SU-DHL-6 (cell line): ENCODE data around the gene CDC16.

Experiments used
- H2AFZ ChIP-seq: fragments of 200-600 bp; sonication (generic); 2 replicates; pipeline ENCODE4 v1.6.1; 2014; ENCODE audit warnings: low read depth, mild to moderate bottlenecking, moderate library complexity, mixed read lengths, antibody characterized with exemption, low read length; ENCODE audit not compliant: severe bottlenecking
- H3F3A ChIP-seq: fragments of 200-600 bp; shearing (Covaris generic); 2 replicates; pipeline ENCODE4 v1.6.0; 2016; ENCODE audit warnings: antibody characterized with exemption, mild to moderate bottlenecking; ENCODE audit not compliant: insufficient read depth
- H3K27ac ChIP-seq: fragments of 200-600 bp; sonication (generic); 2 replicates; pipeline ENCODE4 v1.5.1; 2016; ENCODE audit warnings: low read depth, mild to moderate bottlenecking, low read length, moderate library complexity, mixed read lengths
- H3K27me3 ChIP-seq: fragments of 200-600 bp; sonication (generic), shearing (Covaris generic); 2 replicates; pipeline ENCODE4 v1.6.0; 2014; ENCODE audit warnings: mild to moderate bottlenecking, low read length
- H3K36me3 ChIP-seq: fragments of 200-600 bp; sonication (generic); 2 replicates; pipeline ENCODE4 v1.6.1; 2014; ENCODE audit warnings: mild to moderate bottlenecking, low read length, mixed read lengths
- H3K4me2 ChIP-seq: fragments of 300-600, 200-600 bp; shearing (Covaris generic), sonication (generic); 2 replicates; pipeline ENCODE4 v1.6.0; 2014; ENCODE audit warnings: low read length, low read depth, mild to moderate bottlenecking; ENCODE audit not compliant: poor library complexity, severe bottlenecking
- H3K4me3 ChIP-seq: fragments of 200-600 bp; sonication (generic); 2 replicates; pipeline ENCODE4 v1.5.1; 2014; ENCODE audit warnings: antibody characterized with exemption, low read length, mild to moderate bottlenecking, mixed read lengths; ENCODE audit not compliant: insufficient read depth, poor library complexity, severe bottlenecking
- H3K79me2 ChIP-seq: fragments of 200-600 bp; sonication (generic); 2 replicates; pipeline ENCODE4 v1.6.1; 2014; ENCODE audit warnings: mild to moderate bottlenecking, low read length, moderate library complexity; ENCODE audit not compliant: insufficient read depth
- H3K9ac ChIP-seq: fragments of 200-600 bp; sonication (generic); 2 replicates; pipeline ENCODE4 v1.7.0; 2014; ENCODE audit warnings: mild to moderate bottlenecking, low read length
- H3K9me2 ChIP-seq: fragments of 200-600 bp; sonication (generic); replicated peaks from 2 replicates; pipeline ENCODE4 v1.6.1; 2014; ENCODE audit warnings: low read length; ENCODE audit not compliant: insufficient read depth
- H3K9me3 ChIP-seq: fragments of 200-600 bp; sonication (generic); 2 replicates; pipeline ENCODE4 v1.6.1; 2014; ENCODE audit warnings: low read length, mixed read lengths; ENCODE audit not compliant: insufficient read depth
- H4K20me1 ChIP-seq: fragments of 200-600 bp; sonication (generic); 2 replicates; pipeline ENCODE4 v1.6.1; 2014; ENCODE audit warnings: low read depth, mild to moderate bottlenecking, antibody characterized with exemption, low read length, moderate library complexity, mixed read lengths
- CTCF ChIP-seq: fragments of 200-600 bp; sonication (generic); IDR thresholded peaks from one replicate; pipeline ENCODE4 v1.5.1; 2017; ENCODE audit warnings: antibody characterized with exemption, mild to moderate bottlenecking, low read length, moderate library complexity; ENCODE audit not compliant: insufficient read depth, poor library complexity, severe bottlenecking
- EZH2phosphoT487 ChIP-seq: fragments of 200-600 bp; sonication (generic), shearing (Covaris generic); conservative IDR thresholded peaks from 2 replicates; pipeline ENCODE4 v1.6.1; 2018; ENCODE audit warnings: mild to moderate bottlenecking, antibody characterized with exemption, low read length, moderate library complexity, mixed read lengths

CDC16 gene

GRCh38 chr13:114266241-114266640 lies 31.5 kb downstream of the CDC16 start:
- Histone ChIP-seq H3K36me3 (peaks cover 32% of the 10 kb centered on the region), H3K9me2 (no peaks in the 10 kb centered on the region), H2AFZ (no peak overlapping the region), H3K4me2 (no peak overlapping the region), H3K27ac (no peak overlapping the region), H3K27me3 (no peaks in the 10 kb centered on the region), H3K4me3 (no peak overlapping the region), H4K20me1 (no peaks in the 10 kb centered on the region), H3K9ac (no peak overlapping the region), H3K79me2 (no peaks in the 10 kb centered on the region), H3K9me3 (no peaks in the 10 kb centered on the region), H3F3A (no peaks in the 10 kb centered on the region)
- TF ChIP-seq EZH2phosphoT487 (no peak), CTCF (no peak)

- no peak overlapping the region for H3K4me2 ChIP-seq
Observed at GRCh38 chr13:114268344-114269280, 33.9 kb downstream of the CDC16 start.

GRCh38 chr13:114269281-114269770 lies 34.6 kb downstream of the CDC16 start:
- H3K4me3 ChIP-seq, result no peak overlapping the region
- TF ChIP-seq CTCF, result no peak
- TF ChIP-seq EZH2phosphoT487, result no peak

More at GRCh38 chr13:114268344-114269280, 33.9 kb downstream of the CDC16 start:
- H3F3A ChIP-seq, result no peaks in the 10 kb centered on the region
- peaks cover 25% of the 10 kb centered on the region for H3K36me3 ChIP-seq
- TF ChIP-seq EZH2phosphoT487 (no peak), CTCF (no peak)
- no peak overlapping the region for H3K27ac ChIP-seq
- no peak overlapping the region for H3K4me3 ChIP-seq
- H3K27me3 ChIP-seq, result no peaks in the 10 kb centered on the region
- H2AFZ ChIP-seq, result no peak overlapping the region
- H3K9ac ChIP-seq, result no peak overlapping the region
- no peaks in the 10 kb centered on the region for H3K9me2 ChIP-seq
- no peaks in the 10 kb centered on the region for H3K79me2 ChIP-seq
- H3K9me3 ChIP-seq, result no peaks in the 10 kb centered on the region
- no peaks in the 10 kb centered on the region for H4K20me1 ChIP-seq

More at GRCh38 chr13:114269281-114269770, 34.6 kb downstream of the CDC16 start:
- Histone ChIP-seq H3K9ac (no peak overlapping the region), H2AFZ (no peak overlapping the region), H3K9me2 (no peaks in the 10 kb centered on the region), H3K27me3 (no peaks in the 10 kb centered on the region), H4K20me1 (no peaks in the 10 kb centered on the region), H3K4me2 (no peak overlapping the region), H3K9me3 (no peaks in the 10 kb centered on the region), H3K79me2 (no peaks in the 10 kb centered on the region), H3K36me3 (peaks cover 21% of the 10 kb centered on the region; the same call in 1 of the 2 replicates), H3K27ac (no peak overlapping the region), H3F3A (no peaks in the 10 kb centered on the region)
